HG03196 (cell line): ENCODE results near the gene KIF1B.
A peak's percentile ranks its signal among the peaks of the same experiment; 100 is the strongest.

Source experiments
- ATAC-seq: cut with Tn5 transposase; IDR thresholded peaks from one replicate; pipeline ENCODE4 v1.9.1; 2021; ENCODE audit not compliant: unreplicated experiment

The KIF1B gene

GRCh38 chr1:10280439-10281350, 70.3 kb downstream of the KIF1B start:
- ATAC-seq: no peak

- peak; percentile 45 for ATAC-seq
Observed at GRCh38 chr1:10283318-10283984, 73.1 kb downstream of the KIF1B start.

DNA sequence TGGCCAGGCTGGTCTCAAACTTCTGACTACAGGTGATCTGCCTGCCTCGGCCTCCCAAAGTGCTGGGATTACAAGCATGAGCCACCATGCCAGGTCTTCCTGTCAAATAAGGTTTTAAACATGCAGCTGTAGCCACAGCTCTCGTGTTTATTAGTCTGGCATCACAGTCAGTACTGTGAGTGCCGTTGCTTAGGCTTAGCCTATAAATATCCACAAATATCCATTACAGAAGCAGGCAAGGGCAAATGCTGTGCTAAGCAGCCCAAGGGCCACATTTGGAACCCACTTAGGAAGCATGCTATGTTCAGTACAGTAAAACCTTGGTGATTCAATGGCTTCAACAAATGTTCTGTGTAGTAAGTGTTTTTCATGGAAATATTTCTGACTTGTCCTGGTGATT, 75.9 kb downstream of the KIF1B start:
- no peak for ATAC-seq

DNA sequence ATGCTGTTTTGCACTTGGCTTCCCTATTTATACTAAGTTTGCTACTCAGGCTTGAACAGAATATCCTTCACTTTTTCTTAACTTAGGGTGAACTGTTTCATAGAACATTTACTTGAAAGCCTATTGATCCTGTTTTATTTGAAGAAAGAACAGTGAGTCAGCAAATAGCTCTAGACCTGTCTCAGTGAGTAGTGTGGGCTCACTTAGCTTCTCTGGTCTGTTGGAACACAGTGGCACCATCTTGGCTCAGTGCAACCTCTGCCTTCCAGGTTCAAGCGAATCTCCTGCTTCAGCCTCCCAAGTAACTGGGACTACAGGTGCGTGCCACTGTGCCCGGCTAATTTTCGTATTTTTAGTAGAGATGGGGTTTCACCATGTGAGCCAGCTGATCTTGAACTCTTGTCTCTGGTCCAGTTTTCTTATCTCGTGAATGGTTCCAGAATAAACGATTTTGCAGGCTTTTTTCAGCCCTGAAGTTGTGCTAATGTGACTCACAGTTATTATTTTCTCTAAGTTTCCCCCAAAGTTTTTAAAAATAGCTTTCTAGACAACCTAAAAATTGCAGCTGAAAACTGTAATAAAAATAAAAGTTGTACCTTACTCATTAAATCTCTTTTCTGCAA, 76.8 kb downstream of the KIF1B start:
- ATAC-seq: no peak

DNA sequence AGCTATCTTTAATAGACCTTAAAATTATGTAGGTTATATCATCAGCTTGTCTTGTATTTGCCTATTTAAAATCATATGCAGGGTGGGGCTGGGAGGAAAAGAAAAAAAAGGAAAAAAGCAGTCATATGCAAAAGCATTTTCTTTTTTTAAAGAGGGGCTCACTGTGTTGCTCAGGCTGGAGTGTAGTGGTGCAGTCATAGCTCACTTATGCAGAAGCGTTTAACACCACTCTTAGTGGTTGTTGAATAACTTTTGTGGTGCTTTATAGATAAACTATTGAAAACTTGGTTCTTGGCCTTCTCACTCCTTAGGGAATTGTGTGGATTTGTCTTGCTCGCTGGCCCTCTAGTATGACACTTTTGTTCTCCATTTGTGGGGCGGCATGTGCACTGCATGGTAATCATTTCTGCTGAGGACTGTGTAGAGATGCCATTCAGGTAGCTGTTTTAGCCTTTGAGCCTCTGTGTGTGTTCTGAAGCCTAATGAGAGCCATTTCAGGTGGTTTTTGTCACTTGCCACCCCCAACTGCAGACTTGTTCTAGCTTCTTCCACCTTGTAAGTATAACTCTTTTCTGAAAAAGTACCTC, 77.8 kb downstream of the KIF1B start:
- ATAC-seq: no peak

GRCh38 chr1:10291705-10292104, 81.3 kb downstream of the KIF1B start:
- ATAC-seq: no peak

- ATAC-seq: no peak
Observed at GRCh38 chr1:10292188-10292587, 81.8 kb downstream of the KIF1B start.

DNA sequence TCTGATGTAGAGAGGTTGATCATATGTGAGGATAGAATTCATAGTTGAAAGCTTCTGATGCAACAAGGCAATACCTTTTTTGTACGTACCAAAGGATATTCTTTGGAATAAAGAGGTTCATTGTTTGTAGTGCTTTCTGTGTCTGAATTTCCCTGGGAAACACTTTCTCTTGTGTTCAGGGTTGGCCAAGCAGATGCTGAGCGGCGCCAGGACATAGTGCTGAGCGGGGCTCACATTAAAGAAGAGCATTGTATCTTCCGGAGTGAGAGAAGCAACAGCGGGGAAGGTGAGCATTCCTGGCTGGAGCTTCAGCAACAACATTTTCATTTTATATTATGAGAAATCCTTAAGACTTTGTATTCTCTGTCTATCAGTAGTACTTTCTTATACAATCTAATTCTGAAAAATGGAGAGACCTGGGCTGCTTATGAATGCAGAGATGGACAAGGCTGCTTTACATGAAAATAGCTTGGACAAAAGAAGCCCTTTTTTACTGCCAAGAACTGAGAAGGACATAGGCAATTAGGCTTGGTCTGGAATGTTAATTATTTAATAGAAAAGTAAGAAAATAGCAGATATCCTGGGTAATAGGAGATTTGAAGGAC, 85.2 kb downstream of the KIF1B start:
- ATAC-seq: no peak

DNA sequence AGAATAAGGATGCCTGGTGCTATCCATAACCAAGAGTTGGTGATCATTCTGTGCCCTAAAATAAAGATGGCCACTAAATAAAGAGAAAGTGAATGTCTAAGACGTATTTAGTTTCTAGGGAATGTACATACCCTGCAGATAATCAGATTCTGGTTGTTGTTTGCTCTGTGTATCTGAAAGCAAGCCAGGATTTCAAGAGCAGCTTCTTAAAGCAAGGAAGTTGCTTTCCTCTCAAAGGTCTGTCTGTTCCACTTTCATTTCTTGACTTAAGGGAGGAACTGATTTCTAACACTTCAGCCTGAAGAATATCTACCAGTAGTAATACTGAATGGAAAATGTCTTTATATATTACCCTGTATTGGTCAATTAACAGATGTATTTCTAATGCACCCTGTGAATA, 88.8 kb downstream of the KIF1B start:
- ATAC-seq: no peak

DNA sequence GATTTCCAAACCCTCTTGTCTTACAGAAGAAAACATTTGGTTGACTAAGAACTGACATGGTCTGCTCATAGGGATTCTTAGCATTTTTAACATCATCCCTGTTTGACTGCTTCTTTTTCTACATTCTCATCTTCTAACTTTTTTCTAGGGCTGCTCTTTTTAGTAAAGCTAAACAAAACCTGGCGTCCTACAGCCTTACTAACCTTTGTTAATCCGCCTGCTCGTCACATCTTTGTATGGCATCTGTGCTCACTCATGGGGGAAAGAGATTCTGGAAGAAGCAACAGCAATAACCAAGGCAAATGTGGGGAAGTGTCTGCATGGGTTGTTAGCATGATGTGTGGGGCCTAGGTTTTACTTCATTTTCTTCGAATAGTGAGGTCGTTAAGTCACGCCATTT, 92.0 kb downstream of the KIF1B start:
- ATAC-seq: no peak

DNA sequence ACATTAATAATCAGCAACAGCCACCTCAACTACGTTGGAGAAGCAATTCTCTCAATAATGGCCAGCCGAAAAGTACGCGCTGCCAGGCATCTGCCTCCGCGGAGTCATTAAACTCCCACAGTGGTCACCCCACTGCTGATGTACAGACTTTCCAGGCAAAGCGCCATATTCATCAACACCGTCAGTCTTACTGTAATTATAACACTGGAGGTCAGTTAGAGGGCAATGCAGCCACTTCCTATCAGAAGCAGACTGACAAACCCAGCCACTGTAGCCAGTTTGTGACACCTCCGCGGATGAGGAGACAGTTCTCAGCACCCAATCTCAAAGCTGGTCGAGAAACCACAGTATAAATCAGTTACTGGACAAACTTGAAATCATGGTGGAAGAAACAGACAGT, 93.9 kb downstream of the KIF1B start:
- no peak for ATAC-seq

DNA sequence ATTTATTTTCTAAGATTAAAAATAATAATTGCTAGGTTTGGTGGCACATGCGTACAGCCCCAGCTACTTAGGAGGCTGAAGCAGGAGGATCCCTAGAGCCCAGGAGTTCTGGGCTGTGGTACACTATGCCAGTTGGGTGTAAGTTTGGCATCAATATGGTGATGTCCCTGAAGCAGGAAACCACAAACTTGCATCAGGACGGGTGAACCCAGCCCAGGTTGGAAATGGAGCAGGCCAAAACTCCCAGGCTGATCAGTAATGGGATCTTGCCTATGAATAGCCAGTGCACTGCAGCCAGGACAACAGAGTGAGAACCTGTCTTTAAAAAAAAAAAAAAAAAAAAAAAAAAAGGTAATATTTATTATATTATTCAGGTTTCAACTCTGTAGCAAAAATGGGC, 96.1 kb downstream of the KIF1B start:
- no peak for ATAC-seq

- no peak for ATAC-seq
Observed at GRCh38 chr1:10308001-10308400, 97.6 kb downstream of the KIF1B start.

DNA sequence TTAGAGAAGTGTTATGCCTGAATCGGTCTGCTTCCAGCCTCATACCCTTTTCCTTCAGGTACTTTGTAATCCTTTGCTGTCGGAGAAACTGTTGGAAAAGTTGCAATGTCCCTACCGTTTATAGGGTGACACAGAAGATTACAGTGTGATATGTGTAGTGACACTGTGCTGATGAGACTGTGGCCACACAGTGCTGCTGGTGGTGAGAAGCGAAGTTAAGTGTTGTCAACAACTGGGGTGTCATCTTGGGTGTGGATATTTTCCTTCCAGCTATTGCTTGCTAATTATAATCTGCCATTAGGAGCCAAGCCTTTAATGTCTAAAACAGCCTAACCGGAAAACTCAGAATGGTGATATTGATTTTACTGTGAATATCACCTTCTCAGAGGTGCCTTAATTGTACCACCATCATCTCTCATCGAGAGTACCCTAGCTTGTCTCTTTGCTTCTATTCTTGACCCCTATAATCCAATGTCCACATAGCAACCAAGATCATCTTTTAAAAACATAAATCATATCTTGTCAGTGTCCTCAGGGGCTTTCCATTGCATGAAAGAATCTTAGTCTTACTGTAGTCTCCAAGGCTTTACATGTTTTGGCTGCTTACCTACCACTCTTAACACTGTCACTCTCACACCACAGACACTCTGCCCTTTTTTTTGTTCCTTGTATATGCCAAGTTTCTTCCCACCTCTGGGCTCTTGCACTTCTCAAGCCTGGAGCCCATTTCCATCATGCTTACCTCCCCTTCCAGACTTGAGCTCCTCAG, 99.1 kb downstream of the KIF1B start:
- ATAC-seq: no peak

DNA sequence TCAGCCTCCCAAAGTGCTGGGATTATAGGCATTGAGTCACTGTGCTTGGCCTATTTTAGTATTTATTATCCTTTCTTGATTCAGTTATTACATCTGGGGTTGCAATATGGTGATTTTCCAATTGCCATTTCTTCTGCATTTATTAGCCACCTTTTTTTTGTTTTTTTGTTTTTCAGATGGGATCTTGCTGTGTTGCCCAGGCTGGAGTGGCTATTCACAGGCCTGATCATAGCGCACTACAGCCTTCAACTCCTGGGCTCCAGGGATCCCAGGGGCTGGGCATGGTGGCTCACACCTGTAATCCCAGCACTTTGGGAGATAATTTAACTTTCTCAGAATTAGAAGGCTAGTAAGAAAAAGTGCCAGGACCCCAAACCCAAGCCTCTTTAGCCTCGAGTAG, 106.4 kb downstream of the KIF1B start:
- ATAC-seq: no peak

DNA sequence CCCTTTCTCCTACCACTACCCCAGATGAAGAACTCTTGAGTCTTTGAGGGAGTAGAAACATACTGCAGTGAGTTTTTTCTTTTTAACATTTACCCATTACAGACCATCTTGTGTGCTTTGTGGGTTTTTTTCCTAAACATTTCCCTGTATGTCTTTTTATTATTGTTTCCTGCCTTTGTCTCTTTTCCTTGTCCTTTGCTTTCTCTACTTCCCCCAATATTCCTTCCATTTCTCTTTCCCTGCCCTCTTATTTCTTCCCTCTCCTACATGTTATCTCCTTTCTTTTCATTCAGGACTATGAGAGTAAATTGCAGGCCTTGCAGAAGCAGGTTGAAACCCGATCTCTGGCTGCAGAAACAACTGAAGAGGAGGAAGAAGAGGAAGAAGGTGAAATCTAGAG, 109.4 kb downstream of the KIF1B start:
- no peak for ATAC-seq

- no peak for ATAC-seq
Observed at GRCh38 chr1:10320336-10320735, 110.0 kb downstream of the KIF1B start.

DNA sequence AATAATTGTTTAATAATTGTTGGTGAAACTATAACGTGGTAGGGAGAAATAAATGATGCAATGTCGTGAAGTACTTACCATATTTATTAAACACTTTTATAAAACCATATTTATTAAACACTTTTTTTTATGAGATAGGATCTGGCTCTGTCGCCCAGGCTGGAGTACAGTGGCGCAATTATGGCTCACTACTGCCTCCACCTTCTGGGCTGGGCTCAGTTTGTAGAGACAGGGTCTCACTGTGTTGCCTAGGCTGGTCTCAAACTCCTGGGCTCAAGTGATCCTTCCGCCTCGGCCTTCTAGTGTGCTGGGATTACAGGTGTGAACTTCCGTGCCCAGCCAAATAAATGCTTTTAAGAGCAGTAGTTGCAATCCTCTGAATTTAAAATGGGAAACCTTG, 112.5 kb downstream of the KIF1B start:
- ATAC-seq: no peak

- no peak for ATAC-seq
Observed at GRCh38 chr1:10324627-10325026, 114.3 kb downstream of the KIF1B start.

DNA sequence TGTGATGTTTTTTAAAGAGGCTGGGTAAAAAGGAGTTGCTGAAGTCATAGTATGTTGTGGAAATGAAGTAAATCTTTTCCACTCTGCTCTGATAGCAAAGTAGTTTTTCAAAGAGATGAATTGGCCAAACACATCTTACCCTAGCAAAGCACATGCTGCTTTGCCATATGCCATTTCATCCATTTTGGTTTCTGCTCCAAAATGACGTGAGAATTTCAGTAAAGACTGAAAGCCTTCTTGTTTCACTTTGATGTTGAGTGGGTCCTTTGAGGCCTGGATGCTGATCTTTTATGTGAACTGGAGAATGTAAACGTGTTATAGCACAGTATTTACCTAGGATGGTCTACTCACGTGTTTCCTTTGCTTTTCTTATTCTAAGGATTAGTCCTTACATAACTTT, 115.2 kb downstream of the KIF1B start:
- no peak for ATAC-seq

- ATAC-seq: no peak
Observed at GRCh38 chr1:10326251-10326650, 115.9 kb downstream of the KIF1B start.
